HL-60/S4 treated with retinoic acid at 250 ng/mL for 4 days and 3 days (cell line): Measurements from ENCODE around the gene DAGLA.

Source experiments
- in situ Hi-C: fragments of 300-500 bp; cut with MboI; formaldehyde crosslinking; loops from 2 replicates; pipeline ENCODE4 v1.7.0; 2022; ENCODE audit warnings: low sequenced_read_pairs

DAGLA gene

DNA sequence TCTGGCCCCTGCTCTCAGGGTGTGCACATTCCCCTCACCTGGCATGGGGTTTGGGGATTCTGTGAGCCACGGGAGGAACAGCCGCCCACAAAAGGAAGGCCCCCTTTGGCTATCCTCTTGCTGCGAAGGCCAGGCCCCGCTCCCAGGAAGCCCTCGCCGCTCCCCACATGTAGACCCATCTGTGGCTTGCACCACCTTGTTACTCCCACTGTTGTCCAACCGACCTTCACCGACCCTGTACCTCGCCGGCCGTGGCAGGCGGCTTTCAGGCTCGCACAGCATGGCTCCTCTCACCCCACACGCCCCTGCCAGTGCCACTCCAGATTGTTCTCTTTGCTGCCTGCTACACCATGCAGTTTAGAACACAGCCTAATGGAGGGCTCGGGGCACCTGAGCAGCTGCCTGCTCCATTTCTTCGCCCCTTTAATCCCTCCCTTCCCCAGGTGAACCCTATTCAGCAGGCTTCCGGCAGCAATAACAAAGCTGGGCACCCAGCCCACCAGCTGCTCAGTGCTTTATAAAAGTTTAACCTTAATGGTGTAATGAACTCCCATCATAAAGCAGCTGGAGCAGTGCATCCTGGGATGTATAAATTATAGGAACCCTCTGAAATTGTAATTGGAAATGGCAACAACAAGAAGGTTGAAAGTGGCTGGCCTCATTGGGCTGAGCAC, 10.7 kb downstream of the DAGLA start:
- in situ Hi-C loops: no loop called here

DNA sequence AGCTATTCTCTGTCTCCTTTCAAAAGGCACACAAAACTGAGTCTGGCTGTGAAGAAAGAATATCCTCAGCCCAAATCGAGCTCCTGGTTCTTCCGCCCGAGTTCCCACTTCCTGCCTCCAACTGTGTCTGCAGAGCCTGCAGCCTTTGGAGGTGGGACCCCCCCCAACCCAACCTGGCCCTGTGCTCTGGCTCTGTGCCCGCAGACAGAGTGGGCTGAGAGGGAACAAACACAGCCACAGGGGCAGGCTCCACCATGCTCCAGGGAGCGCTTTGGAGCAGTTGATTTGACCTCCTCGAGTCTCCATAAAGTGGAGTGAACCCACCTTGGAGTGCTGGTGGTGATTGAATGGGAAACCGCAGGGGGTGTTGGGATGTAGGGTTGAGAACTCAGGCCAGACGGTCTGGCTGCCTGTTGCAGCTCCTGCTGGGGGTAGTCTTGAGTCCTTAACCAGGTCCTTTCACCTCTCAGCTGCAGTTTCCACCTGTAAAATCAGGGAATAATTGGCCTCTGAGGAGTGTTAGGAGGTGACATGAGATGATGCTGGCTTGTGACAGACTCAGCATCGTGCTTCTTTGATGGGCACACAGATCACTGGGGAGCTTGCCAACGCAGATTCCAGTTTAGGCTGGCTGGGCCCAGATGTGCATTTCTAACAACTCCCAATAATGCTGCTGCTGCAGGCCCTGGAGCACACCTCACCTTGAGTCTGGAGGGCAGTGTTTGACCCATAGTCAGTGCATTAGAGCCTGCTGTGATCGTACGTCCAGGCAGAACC, 11.4 kb downstream of the DAGLA start:
- in situ Hi-C loops: no loop called here

DNA sequence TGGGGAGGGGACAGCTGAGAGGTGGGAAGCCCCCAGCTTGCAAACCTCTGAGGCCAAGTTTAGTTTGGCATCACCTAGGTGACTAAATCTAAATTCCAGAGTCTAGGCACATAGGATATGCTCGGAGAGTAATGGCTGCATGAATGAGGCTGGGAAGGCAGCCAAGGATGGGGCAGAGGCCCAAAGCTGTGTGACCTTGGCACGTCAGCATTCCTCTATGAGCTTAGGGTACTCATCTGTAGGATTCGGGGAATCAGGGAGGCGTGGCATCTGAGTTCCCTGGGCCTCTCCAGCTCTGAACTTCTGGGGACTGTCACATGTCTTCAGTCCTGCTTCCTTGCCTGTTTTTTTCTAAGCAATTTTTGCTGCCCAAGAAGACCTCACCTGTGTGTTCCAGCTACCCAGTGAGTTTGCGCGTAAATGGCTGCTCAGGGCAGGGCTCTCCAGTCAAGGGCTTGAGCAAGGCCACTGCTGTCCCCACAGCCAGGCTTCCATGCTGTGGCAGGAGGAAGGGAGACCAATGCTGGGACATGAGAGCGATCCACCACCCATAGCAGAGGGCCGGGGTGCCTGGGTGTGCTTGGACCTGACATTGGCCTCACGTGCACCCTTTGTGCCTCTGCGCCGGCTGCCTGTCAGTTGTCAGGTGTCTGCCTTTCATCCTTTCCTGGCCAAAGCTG, 13.9 kb downstream of the DAGLA start:
- in situ Hi-C loops: no loop called here

DNA sequence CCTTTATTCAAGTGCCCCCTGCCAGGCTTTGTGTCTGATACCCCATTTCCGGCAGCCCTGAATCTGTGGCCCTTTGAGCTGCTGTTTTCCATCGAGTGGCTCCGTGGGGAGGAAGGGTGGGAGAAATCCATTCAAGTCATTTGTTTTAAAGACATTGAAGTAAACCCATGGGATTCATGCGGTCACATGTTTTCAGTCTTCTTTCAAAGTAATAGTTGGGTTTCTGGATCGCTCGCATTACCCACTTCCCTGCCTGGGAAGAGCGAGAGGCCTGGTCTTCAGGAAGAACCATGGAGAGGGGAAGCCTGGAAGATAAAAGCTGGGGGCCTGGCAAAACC, 14.4 kb downstream of the DAGLA start:
- in situ Hi-C loops: no loop called here

DNA sequence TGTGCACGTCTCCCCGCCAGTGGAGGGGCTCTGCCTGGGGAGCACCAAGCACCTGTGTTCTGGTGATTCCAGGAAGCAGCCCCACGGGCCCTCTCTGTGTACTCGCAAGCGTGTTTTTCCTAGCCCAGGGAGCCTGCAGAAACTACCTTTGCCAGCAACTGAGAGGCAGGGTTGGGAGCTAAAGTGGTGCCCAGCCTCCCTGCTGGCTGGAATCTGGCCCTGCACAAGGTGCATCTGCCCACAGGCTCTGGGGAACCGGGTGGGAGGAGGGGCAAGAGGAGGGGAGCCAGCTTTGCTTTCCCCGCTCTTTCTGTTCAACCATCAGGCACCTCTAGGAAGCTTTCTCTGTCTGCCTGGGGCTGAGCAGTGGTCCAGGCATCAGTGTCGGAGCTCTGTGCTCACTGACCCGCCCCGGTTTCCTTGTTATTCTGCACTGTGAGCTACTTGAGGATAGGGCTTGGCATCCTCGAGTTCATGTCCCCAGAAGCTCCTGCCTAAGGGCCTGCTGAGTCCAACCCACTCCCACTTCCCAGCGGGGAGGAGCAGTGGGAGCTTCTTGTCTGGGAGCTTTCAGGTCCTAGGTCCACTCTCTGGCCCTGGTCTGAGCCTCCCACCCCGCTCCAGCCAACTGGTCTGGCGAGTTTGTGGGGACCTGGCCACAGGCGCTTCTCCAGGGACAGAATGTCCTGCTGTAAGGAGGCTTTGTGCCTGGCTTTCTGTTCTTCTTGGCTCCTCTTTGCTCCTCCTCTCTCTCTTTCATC, 14.9 kb downstream of the DAGLA start:
- in situ Hi-C loops: no loop called here

DNA sequence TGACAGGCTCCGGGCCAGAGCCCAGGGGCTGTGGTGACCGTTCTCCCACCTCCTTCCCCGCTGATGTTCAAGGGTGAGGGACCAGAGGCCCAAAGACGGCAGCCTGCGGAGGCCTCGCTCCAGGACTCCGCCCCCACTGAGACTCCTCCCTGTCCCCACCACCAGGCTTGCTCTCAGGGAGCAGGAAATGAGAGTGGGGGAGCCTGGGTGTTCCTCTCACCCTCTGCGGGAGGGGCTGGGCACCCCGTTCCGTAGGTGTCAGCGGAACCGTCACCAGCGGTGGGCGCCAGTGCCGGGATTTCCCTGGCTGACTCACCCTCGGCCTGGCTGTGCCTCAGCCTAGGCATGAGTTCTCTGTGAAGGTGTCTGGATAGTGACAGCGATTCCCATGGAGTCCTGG, 15.7 kb downstream of the DAGLA start:
- in situ Hi-C loops: no loop called here

DNA sequence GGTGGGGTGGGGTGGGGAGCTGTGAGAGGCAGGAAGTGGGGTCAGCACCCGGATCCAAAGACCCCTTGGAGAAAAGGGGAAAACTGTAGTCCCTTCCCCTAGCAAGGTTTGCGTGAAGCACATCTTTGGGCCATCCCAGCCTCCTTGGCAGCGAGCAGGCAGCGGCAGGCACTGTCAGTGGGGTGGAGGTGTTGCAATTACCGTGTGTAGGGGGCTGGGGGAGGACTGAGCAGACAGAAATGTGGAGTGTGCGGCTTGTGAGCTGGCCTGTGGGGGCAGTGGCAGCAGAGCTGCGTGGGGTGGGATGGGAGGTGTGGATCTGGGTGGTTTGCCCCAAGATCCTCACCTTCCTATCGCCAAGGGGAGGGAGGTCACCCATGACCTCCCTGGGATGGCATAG, 16.4 kb downstream of the DAGLA start:
- in situ Hi-C loops: no loop called here

DNA sequence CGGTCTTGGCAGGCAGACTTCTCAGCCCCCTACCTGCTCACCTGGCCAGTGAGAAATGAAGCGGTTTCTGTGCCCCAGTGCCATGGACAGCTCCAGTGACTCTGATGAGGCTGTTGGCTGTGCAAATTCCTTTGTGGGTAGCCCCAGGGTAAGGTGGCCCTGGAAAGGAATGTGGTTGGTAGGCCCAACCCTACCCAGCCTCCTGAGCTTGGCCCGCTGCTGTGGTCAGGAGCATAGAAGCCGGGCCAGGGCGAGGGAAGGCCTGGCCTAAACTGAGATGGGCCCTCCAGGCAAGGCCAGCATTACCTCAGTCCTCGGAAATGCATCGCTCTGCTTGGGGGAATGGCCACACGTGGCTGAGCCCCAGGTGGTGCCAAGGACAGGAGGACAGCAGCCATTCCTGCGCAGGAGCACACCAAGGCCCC, 16.9 kb downstream of the DAGLA start:
- in situ Hi-C loops: no loop called here

DNA sequence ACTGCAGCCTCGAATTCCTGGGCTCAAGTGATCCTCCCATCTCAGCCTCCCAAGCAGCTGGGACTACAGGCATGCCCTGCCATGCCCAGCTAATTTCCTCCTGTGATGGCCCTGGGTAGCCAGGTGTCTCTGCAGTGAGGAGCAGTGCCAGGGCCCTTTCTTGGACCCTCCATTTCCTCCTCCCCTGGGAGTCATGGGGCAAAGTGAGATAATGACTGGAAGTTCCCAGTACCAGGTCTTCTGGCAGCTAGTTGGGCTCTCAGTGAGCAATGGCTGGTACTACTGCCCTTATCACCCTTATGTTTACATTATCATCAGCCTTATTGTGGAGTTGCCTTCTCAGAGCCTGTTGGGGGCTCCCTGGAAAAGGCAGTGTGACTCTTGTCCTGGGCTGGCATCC, 17.6 kb downstream of the DAGLA start:
- in situ Hi-C loops: no loop called here

DNA sequence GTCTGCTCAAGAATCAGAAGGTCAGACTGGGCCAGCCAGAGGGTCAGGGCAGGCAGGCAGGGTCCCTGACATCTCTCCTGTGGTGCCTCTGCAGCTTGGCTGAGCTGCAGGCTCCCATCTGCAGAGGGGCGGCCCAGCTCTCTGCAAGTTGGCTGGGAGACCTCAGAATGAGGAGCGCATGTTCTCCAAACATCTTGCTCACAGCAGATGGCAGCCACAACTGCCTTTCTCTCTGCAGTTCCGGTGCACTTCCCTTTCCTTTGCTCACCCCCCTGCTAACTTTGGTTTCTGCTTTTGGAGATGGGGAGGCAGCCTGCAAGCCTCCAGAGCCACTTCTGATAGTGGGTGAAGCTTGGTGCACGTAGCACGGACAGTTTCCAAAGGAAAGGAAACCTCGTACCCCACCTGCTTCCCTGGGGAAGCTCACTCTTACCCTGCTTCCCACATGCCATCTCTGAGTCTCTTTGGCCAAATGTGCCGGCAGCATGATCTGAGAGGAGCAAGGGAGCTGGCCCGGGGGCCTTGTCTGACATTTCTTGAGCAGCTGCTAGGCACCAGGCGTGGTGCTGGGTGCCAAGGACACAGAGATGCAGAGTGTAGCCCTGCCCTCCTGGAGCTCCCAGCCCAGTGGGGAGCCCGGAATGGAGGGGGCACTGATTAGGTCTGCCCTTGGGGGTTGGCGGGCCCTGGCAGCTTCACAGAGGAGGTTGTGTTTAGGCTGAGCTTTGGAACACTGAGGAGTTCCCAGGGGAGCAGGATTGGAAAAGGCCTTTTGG, 18.2 kb downstream of the DAGLA start:
- in situ Hi-C loops: no loop called here

DNA sequence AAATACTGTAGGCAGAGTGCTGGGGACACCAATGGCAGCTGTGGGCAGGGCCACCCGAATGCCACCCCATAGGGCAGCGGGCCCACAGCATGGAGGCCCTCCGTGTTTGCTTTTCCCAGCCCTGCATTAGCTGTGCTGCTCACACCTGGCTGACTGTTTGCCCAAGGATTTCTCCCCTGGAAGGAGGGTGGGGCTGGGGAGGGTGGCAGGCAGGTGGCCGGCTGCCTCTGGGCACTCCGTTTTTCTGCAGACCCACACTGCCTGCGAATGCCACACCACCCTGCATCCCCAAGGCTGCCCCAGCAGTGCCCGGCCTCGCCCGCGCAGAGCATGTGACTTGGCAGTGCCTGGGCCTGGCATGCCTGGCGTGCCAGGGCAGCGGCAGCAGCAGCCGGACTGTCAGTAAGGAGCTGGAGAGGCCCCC, 19.6 kb downstream of the DAGLA start:
- in situ Hi-C loops: no loop called here

DNA sequence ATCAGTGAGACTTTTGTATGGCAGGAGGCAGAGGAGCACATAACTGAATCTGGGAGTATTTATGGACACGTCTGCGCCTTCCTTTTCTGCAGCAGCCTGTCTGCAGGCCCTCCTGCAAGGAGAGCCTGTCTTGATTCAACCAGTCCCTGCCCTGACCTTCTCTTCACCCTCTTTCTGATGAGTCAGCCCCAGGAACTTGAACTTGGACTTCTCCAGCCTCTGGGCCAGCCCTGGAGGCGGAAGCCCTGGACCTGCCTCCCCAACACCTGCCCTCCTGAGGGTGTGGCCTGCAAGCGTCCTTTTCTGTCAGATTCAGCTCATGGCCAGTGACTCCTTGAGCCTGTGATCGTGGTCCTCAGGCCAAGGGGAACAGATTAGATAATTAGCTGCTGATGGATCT, 20.0 kb downstream of the DAGLA start:
- in situ Hi-C loops: no loop called here

DNA sequence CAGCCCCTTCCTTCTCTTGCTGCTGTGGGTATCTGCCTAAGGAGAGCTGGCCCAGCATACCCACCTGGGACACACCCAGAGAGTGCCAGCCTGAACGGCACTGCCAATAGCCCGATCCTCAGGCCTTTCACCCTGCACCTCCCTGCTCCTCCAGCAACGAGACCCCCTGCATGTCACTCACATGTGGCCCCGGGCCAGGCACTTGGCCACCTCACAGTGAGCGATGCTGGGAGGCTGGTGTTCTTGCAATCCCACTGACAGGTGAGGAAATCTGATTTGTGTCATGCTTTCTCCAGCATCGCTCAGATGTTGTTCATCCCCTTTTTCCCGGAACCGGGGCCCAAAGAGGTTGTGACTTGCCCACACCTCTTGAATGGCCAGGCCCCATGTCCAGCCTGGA, 20.5 kb downstream of the DAGLA start:
- in situ Hi-C loops: no loop called here

DNA sequence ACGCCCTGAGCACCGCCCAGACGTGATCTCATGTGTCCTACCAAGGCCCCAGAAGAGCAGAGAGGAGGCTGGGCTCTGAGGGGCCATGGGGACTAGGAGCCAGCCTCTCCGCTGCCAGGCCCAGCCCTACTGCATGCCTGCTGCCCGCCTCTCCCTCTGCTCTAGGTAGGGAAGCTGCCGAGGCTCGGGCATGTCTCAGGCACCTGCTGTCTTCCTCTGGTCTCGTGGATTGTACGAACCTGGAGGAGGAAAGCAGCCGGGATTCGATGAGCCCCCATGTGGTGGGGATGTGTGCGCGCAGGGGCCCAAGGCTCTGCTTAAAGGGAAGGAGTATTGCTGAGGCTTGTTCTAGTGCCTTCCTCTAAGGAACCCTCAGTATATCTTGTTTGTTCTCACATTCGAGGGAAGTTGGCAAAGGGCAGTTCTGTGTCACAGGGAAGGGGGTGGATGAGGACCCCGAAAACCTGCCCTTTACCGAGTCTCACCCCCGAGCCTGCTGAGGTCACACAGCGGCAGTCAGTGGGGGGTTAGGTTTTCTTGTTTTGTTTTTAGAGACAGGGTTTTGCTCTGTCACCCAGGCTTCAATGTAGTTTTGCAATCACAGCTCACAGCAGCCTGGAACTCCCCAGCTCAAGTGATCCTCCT, 21.2 kb downstream of the DAGLA start:
- in situ Hi-C loops: no loop called here

DNA sequence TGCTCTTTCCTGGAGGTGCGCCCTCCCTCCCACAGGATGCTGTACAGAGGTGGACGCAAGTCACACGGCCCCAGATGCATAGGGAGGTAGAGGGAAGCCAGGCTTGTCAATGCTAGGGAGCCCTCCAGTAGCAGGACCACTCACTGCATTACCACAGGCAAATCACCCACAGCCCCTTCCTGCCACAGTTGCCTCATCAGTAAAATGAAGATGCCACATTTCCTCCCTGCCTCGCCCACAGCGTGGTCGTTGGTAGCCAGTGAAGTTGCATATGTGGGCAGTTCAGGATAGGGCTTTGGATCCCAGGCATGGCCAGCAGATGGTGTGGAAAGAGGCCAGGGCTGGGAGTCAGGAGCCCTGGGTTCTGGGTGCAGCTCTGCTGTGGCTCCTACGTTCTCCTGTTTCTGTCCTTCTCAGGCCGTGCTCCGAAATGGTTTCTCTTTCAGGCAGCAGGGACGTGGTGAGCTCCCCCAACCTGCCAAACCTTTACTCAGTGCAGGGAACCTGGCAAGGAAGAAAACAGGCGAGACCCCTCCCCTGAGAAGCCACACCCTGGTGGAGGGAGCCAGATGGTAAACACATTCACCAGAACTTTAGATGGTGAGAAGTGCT, 22.6 kb downstream of the DAGLA start:
- in situ Hi-C loops: no loop called here

DNA sequence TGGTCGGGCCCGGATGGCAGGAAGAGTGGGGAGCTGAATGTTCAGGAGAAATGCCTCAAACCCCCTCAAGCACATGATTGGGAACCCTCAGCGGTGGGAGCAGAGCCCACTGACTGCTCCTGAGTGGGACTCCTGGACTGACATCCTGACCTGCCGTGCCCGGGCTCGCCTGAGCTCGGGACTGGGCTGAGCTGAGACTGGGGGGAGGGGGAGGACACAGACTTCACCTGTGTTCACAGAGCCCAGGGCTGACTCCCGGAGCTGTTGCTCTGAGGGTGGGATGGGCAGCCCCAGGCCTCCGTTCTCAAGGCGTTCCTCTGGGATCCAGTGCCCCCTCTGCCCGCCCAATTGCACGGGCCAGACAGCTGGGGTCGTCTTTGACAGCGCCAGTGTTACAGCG, 24.6 kb downstream of the DAGLA start:
- in situ Hi-C loops: no loop called here

DNA sequence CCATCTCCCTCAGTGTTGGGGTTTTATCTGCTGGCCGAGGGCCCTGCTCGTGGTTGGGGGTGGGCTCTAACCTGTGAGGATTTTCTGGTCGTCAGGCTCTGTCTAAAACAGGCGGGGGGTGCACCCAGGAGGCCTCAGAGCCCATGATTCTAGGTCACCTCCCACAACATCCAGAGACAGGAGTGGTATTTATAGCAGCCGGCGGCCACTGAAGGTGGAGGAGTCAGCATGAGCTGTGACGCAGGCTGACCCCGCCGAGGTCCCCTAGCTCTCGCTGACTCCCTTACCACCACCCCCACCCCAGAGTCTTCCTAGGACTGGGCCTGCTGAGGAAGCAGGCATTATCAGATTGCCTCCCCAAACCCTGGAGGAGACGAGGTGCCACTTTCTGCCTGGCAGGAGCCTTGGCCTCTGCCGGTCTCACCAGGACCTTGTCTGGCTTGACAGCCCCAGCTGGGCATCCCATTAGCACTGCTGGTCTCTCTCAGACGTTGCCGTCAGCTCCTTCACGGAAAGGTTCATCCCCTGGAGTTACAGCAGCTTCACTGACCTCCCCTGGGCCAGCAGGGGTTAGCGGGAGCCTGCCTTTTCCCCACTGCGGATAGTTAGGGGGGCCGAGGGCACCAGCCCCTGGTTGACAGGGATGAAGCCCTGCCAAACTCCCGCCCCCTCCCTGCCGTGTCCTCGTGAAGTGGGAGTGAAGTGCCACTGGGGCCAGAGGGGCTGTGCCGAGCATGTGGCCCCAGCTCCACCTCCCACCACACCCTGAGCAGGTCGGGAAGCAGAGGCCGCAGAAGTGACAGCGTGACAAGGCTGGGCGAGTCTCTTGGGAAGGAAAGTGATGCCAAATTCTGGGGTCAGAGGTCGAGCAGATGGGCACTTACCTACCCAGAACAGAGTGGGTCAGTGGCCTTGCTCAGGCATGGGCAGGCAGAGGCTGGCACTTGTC, 26.5 kb downstream of the DAGLA start:
- in situ Hi-C loops: no loop called here

DNA sequence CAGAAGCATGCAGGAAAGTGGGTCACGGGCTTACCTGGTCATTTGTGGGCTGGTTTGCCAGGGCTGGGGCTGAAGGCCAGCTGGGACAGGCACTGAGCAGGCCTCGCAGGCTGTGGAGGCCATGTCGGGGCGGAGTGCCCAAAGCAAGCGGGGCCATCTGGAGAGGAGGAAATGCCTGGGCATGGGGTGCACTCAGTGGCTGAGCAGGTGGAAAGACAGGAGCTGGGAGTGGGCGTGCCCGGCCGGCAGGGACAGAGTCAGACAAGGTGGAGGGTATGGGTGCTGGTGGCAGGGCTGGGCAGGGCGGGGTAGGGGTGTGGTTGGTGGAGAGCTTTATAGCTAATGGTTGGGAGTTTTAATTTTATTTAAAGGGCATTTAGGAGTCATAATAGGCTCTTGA, 27.4 kb downstream of the DAGLA start:
- in situ Hi-C loops: no loop called here

DNA sequence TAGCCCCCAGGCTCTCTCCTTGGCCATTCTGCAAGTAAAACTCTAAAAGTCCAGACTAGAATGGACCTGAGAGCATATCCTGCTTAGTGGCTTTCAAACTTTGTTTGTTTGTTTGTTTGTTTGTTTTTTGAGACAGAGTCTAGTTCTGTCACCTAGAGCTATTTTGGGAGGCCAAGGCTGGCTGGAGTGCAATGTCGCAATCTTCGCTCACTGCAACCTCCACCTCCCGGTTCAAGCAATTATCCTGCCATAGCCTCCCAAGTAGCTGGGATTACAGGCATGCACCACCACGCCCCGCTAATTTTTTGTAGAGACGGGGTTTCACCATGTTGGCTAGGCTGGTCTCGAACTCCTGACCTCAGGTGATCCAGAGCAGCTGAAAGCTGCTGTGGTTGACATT, 28.9 kb downstream of the DAGLA start:
- in situ Hi-C loops: no loop called here
